ENCODE data around the gene GALE. TPM values are rescaled to one million over a fixed set of nuclear protein-coding genes. Genes with fewer than 3 reads are reported as not detected.

GALE gene
- total and polyA plus RNA-seq, 2 of the 13 experiments (the other 11 are each of a cell fraction or from before 2014, with no cell fraction given): 85.2 to 88.4 TPM

DNA sequence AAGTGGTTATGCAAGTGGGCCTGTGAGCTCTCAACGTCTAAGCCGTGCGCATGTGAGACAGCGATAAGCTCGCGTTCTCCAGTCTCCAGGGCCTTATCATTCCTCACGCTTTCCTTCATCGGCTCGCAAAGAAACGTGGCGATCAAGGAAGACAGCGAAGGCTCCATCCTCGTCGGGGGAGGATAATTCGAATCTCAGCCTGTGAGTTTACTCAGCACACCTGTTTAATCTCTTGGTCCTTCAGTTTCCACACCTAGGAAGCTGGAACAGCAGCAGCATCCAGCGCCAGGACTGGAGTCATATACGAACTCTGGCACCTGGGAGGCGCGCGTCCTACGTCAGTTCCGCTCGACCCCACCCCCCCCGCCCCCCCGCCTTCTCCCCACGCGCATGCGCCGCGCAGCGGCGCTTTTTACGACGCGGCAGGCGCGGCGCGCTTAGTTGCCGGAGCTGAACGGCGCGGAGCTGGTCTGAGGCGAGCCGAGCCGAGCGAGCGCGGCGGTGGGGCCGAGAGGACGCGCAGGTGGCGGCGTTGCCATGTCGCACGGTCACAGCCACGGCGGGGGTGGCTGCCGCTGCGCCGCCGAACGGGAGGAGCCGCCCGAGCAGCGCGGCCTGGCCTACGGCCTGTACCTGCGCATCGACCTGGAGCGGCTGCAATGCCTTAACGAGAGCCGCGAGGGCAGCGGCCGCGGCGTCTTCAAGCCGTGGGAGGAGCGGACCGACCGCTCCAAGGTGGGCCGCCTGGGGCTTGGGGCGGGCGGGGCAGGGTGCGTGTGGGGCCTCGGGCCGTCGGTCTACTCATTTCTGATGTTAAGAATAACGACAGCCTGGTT, 22.4 kb downstream of the GALE start, which contains the start of gene PITHD1 (continued):
- TF ChIP-seq CREB1 (IDR thresholded peaks at IDR 0.05): peak; percentile 66
- TF ChIP-seq CREB1 (CRISPR knock-in tag; IDR thresholded peaks at IDR 0.05): peak; percentile 94
- TF ChIP-seq, protein P1, sequence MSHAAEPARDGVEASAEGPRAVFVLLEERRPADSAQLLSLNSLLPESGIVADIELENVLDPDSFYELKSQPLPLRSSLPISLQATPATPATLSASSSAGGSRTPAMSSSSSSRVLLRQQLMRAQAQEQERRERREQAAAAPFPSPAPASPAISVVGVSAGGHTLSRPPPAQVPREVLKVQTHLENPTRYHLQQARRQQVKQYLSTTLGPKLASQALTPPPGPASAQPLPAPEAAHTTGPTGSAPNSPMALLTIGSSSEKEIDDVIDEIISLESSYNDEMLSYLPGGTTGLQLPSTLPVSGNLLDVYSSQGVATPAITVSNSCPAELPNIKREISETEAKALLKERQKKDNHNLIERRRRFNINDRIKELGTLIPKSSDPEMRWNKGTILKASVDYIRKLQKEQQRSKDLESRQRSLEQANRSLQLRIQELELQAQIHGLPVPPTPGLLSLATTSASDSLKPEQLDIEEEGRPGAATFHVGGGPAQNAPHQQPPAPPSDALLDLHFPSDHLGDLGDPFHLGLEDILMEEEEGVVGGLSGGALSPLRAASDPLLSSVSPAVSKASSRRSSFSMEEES (CRISPR knock-in tag; IDR thresholded peaks at IDR 0.05): no peak; the same call in 1 of the 2 replicates
- TF ChIP-seq, protein P2, sequence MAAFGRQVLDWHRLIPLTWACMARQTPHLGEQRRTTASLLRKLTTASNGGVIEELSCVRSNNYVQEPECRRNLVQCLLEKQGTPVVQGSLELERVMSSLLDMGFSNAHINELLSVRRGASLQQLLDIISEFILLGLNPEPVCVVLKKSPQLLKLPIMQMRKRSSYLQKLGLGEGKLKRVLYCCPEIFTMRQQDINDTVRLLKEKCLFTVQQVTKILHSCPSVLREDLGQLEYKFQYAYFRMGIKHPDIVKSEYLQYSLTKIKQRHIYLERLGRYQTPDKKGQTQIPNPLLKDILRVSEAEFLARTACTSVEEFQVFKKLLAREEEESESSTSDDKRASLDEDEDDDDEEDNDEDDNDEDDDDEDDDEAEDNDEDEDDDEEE (CRISPR knock-in tag; IDR thresholded peaks at IDR 0.05): peak; percentile 91
- no peak for TF ChIP-seq ZNF678 (CRISPR knock-in tag; IDR thresholded peaks at IDR 0.05)
- TF ChIP-seq, protein P3, sequence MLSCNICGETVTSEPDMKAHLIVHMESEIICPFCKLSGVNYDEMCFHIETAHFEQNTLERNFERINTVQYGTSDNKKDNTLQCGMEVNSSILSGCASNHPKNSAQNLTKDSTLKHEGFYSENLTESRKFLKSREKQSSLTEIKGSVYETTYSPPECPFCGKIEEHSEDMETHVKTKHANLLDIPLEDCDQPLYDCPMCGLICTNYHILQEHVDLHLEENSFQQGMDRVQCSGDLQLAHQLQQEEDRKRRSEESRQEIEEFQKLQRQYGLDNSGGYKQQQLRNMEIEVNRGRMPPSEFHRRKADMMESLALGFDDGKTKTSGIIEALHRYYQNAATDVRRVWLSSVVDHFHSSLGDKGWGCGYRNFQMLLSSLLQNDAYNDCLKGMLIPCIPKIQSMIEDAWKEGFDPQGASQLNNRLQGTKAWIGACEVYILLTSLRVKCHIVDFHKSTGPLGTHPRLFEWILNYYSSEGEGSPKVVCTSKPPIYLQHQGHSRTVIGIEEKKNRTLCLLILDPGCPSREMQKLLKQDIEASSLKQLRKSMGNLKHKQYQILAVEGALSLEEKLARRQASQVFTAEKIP (CRISPR knock-in tag; IDR thresholded peaks at IDR 0.05; ENCODE audit: borderline replicate concordance): no peak
- TF ChIP-seq ZNF569 (CRISPR knock-in tag; IDR thresholded peaks at IDR 0.05; ENCODE audit: borderline replicate concordance): no peak
- TF ChIP-seq JUNB (CRISPR knock-in tag; IDR thresholded peaks at IDR 0.05; ENCODE audit: borderline replicate concordance): no peak
- TF ChIP-seq IRF2 (CRISPR knock-in tag; IDR thresholded peaks at IDR 0.05): peak; percentile 61; the same call in 1 of the 2 replicates
- no peak; the same call in 1 of the 2 replicates for TF ChIP-seq ARHGAP35 (CRISPR knock-in tag; IDR thresholded peaks at IDR 0.05; ENCODE audit: borderline replicate concordance)
- TF ChIP-seq, protein P4, sequence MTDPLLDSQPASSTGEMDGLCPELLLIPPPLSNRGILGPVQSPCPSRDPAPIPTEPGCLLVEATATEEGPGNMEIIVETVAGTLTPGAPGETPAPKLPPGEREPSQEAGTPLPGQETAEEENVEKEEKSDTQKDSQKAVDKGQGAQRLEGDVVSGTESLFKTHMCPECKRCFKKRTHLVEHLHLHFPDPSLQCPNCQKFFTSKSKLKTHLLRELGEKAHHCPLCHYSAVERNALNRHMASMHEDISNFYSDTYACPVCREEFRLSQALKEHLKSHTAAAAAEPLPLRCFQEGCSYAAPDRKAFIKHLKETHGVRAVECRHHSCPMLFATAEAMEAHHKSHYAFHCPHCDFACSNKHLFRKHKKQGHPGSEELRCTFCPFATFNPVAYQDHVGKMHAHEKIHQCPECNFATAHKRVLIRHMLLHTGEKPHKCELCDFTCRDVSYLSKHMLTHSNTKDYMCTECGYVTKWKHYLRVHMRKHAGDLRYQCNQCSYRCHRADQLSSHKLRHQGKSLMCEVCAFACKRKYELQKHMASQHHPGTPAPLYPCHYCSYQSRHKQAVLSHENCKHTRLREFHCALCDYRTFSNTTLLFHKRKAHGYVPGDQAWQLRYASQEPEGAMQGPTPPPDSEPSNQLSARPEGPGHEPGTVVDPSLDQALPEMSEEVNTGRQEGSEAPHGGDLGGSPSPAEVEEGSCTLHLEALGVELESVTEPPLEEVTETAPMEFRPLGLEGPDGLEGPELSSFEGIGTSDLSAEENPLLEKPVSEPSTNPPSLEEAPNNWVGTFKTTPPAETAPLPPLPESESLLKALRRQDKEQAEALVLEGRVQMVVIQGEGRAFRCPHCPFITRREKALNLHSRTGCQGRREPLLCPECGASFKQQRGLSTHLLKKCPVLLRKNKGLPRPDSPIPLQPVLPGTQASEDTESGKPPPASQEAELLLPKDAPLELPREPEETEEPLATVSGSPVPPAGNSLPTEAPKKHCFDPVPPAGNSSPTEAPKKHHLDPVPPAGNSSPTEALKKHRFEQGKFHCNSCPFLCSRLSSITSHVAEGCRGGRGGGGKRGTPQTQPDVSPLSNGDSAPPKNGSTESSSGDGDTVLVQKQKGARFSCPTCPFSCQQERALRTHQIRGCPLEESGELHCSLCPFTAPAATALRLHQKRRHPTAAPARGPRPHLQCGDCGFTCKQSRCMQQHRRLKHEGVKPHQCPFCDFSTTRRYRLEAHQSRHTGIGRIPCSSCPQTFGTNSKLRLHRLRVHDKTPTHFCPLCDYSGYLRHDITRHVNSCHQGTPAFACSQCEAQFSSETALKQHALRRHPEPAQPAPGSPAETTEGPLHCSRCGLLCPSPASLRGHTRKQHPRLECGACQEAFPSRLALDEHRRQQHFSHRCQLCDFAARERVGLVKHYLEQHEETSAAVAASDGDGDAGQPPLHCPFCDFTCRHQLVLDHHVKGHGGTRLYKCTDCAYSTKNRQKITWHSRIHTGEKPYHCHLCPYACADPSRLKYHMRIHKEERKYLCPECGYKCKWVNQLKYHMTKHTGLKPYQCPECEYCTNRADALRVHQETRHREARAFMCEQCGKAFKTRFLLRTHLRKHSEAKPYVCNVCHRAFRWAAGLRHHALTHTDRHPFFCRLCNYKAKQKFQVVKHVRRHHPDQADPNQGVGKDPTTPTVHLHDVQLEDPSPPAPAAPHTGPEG (CRISPR knock-in tag; IDR thresholded peaks at IDR 0.05): peak; percentile 82; the same call in 1 of the 2 replicates
- TF ChIP-seq CREM (IDR thresholded peaks at IDR 0.05): peak; percentile 90
- peak; percentile 55; the same call in 1 of the 2 replicates for TF ChIP-seq CREM (CRISPR knock-in tag; IDR thresholded peaks at IDR 0.05)
- TF ChIP-seq, protein P5, sequence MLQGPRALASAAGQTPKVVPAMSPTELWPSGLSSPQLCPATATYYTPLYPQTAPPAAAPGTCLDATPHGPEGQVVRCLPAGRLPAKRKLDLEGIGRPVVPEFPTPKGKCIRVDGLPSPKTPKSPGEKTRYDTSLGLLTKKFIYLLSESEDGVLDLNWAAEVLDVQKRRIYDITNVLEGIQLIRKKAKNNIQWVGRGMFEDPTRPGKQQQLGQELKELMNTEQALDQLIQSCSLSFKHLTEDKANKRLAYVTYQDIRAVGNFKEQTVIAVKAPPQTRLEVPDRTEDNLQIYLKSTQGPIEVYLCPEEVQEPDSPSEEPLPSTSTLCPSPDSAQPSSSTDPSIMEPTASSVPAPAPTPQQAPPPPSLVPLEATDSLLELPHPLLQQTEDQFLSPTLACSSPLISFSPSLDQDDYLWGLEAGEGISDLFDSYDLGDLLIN (CRISPR knock-in tag; IDR thresholded peaks at IDR 0.05; ENCODE audit: borderline replicate concordance): no peak
- peak; percentile 21; the same call in 1 of the 2 replicates for TF ChIP-seq TARDBP (CRISPR knock-in tag; IDR thresholded peaks at IDR 0.05)
- no peak for TF ChIP-seq MIER2 (CRISPR knock-in tag; IDR thresholded peaks at IDR 0.05)
- no peak for TF ChIP-seq RARG (CRISPR knock-in tag; IDR thresholded peaks at IDR 0.05; ENCODE audit: low read depth)
- 0 out of 2 replicates have a peak, but pooled peaks have one; percentile 32 for TF ChIP-seq ELF1 (CRISPR knock-in tag; IDR thresholded peaks at IDR 0.05)
